ENCODE measurements around the gene ARIH1.

GRCh38 chr15:72540606-72541237, 66.6 kb downstream of the ARIH1 start:
- TF ChIP-seq, protein P1, sequence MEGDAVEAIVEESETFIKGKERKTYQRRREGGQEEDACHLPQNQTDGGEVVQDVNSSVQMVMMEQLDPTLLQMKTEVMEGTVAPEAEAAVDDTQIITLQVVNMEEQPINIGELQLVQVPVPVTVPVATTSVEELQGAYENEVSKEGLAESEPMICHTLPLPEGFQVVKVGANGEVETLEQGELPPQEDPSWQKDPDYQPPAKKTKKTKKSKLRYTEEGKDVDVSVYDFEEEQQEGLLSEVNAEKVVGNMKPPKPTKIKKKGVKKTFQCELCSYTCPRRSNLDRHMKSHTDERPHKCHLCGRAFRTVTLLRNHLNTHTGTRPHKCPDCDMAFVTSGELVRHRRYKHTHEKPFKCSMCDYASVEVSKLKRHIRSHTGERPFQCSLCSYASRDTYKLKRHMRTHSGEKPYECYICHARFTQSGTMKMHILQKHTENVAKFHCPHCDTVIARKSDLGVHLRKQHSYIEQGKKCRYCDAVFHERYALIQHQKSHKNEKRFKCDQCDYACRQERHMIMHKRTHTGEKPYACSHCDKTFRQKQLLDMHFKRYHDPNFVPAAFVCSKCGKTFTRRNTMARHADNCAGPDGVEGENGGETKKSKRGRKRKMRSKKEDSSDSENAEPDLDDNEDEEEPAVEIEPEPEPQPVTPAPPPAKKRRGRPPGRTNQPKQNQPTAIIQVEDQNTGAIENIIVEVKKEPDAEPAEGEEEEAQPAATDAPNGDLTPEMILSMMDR (IDR thresholded peaks at IDR 0.05) = no peak
- no peak for TF ChIP-seq EP300 (IDR thresholded peaks at IDR 0.05)
- no peak for TF ChIP-seq POLR2AphosphoS5 (IDR thresholded peaks at IDR 0.05)
- TF ChIP-seq POLR2A (IDR thresholded peaks at IDR 0.05) = no peak
